GM12864 (cell line): ENCODE results near the gene SHISA2.
"Not testable (repeated sequence)": the region's sequence is repeated elsewhere in the genome, so short reads cannot be mapped to it uniquely, and the experiment has no call there.

Source experiments
- DNase-seq: peaks from one replicate; pipeline ENCODE4 v3.0.0-alpha.2; 2011; ENCODE audit warnings: low read depth
- H3K4me3 ChIP-seq: 2 replicates; pipeline ENCODE4 v1.5.1; 2011; ENCODE audit warnings: mild to moderate bottlenecking, low read depth, low read length, control low read depth
- CTCF ChIP-seq: IDR thresholded peaks from 2 replicates; pipeline ENCODE4 v1.5.1; 2011; ENCODE audit warnings: low read depth, mild to moderate bottlenecking, moderate library complexity, low read length, control low read depth, inconsistent platforms; ENCODE audit errors: missing control alignments

SHISA2 gene

GRCh38 chr13:26051657-26052311 is at the start of gene SHISA2:
Gene SHISA2, minus strand, starts transcription at chr13:26052016. Its CDS starts 1,041 bp downstream, at chr13:26050975.
- no peak for TF ChIP-seq CTCF
- H3K4me3 ChIP-seq = no peak within 1 kb of the TSS
- DNase-seq = no peak

DNA sequence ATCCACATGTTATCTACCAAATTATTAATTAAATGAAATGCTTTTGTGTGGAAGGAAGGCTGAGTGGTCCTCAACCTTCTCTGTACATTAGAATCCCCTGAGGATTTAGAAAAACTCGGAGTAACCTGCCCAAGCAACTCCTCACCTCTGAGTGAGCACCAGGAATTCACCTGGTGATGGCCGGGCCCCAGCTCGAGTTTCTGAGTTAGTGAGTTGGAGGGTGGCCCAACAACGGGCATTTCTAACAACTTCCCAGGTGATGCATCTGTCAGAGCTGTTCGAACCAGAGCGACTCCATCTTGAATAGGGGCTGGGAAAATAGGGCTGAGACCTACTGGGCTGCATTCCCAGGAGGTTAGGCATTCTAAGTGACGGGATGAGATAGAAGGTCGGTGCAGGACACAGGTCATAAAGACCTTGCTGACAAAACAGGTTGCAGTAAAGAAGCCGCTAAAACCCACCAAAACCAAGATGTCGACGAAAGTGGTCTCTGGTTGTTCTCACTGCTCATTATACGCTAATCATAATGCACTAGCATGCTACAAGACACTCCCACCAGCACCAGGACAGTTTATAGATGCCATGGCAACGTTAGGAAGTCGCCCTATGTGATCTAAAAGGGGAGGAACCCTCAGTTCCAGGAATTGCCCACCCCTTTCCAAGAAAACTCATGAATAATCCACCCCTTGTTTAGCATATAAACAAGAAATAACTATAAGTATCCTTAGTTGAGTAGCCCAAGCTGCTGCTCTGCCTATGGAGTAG is 44.2 kb upstream of the SHISA2 start:
- no peak overlapping the region for H3K4me3 ChIP-seq
- no peak for TF ChIP-seq CTCF
- no peak for DNase-seq

- TF ChIP-seq CTCF = no peak
- H3K4me3 ChIP-seq = no peak overlapping the region
- DNase-seq = no peak
Observed at GRCh38 chr13:26095338-26095737, 43.5 kb upstream of the SHISA2 start.

GRCh38 chr13:26076821-26077220 is 25.0 kb upstream of the SHISA2 start:
- not testable (repeated sequence) for DNase-seq, H3K4me3 ChIP-seq

GRCh38 chr13:26075498-26075897 is 23.7 kb upstream of the SHISA2 start:
- DNase-seq = no peak
- TF ChIP-seq CTCF = no peak
- no peak overlapping the region for H3K4me3 ChIP-seq

GRCh38 chr13:26074706-26075105 is 22.9 kb upstream of the SHISA2 start:
- no peak overlapping the region for H3K4me3 ChIP-seq
- no peak for TF ChIP-seq CTCF
- DNase-seq = no peak

DNA sequence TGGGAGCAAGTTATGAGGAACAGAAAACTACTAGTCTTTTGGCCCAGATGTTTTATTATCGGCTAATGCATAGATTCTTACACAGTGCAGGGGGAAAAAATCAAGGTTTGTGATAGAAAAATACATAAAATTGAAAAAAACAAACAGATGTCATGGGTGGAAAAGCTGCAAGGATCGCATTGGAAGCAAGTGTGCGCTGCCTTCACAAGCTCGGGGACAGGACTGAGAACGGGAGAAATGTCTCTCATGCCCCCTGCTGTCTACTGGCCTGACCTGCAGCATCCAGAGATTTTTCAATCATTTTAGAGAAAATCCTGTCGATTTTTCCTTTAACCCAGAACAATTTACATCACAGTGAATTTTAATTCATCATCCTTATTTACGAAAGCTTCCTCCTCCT is 20.5 kb upstream of the SHISA2 start:
- H3K4me3 ChIP-seq, DNase-seq: not testable (repeated sequence)

- TF ChIP-seq CTCF = no peak
- H3K4me3 ChIP-seq = no peak overlapping the region
- no peak for DNase-seq
Observed at GRCh38 chr13:26071691-26072090, 19.9 kb upstream of the SHISA2 start.

GRCh38 chr13:26069642-26070041 is 17.8 kb upstream of the SHISA2 start:
- not testable (repeated sequence) for DNase-seq, H3K4me3 ChIP-seq

DNA sequence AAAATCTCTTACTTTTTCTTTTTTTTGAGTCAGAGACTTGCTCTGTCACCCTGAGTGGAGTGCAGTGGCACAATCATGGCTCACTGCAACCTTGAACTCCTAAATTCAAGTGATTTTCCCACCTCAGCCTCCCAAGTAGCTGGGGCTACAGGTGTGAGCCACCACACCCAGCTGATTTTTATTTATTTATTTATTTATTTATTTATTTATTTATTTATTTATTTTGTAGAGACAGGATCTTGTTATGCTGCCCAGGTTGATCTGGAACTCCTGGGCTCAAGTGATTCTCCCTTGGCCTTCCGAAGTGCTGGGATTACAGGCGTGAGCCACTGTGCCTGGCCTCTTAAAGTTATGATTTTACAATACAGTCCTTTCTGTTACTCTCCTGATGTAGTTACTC is 16.6 kb upstream of the SHISA2 start:
- not testable (repeated sequence) for H3K4me3 ChIP-seq, DNase-seq
